PC-9 (cell line): ENCODE data around the gene RGS3.

Source experiments
- CTCF ChIP-seq: fragments of 200-600 bp; sonication (generic); conservative IDR thresholded peaks from 2 replicates; pipeline ENCODE4 v1.6.1; 2017; ENCODE audit warnings: mixed run types, antibody characterized with exemption, mild to moderate bottlenecking, moderate library complexity
- EZH2 ChIP-seq: fragments of 200-600 bp; sonication (generic); IDR thresholded peaks from 2 replicates; pipeline ENCODE4 v1.8.0; 2017; ENCODE audit warnings: antibody characterized with exemption, low read depth

- TF ChIP-seq CTCF (no peak), EZH2 (no peak)
Observed at GRCh38 chr9:113488490-113488889, 25.0 kb downstream of the RGS3 start.
